Adrenal gland (tissue), 12 donors: ENCODE data around the gene ARHGAP31. TPM values are rescaled to one million over a fixed set of nuclear protein-coding genes. Genes with fewer than 3 reads are reported as not detected.
"Not testable (repeated sequence)": the region's sequence is repeated elsewhere in the genome, so short reads cannot be mapped to it uniquely, and the experiment has no call there.

Source experiments
- DNase-seq, 7 donors: peaks; one replicate each; pipeline ENCODE4 v3.0.0-alpha.2; 2019 to 2020
- H3K27ac ChIP-seq, 5 donors: fragments of 200-600 bp; sonication (generic) in 4 of 5; 1 replicate in 3 of 5; 2 replicates in 2 of 5; pipeline versions ENCODE4 v1.5.1 to v1.8.0; 2016 to 2020; ENCODE audit warnings: mild to moderate bottlenecking in 1 of 5
- H3K27me3 ChIP-seq: fragments of 200-600 bp; 2 replicates; pipeline ENCODE4 v1.8.0; 2021
- H3K36me3 ChIP-seq, 2 donors: fragments of 200-600 bp; replicated peaks in 1 of 2; 1 replicate in 1 of 2; 2 replicates in 1 of 2; pipeline versions ENCODE4 v1.5.1 to v1.8.0; 2018 to 2022
- H3K4me1 ChIP-seq, 2 donors: fragments of 200-600 bp; replicated peaks in 1 of 2; 1 replicate in 1 of 2; 2 replicates in 1 of 2; pipeline versions ENCODE4 v1.5.1 to v1.8.0; 2018 to 2021
- H3K4me3 ChIP-seq, 4 donors: fragments of 200-600 bp; sonication (generic) in 3 of 4; one replicate each; pipeline ENCODE4 v1.5.1; 2016 to 2018
- H3K9me3 ChIP-seq, 3 donors: fragments of 200-600 bp; sonication (generic) in 1 of 3; replicated peaks in 1 of 3; 1 replicate in 2 of 3; 2 replicates in 1 of 3; pipeline versions ENCODE4 v1.5.1 to v1.8.0; 2016 to 2021
- POLR2A ChIP-seq, 2 donors: fragments of 450-650 bp; IDR thresholded peaks; one replicate each; pipeline ENCODE4 v1.6.1; 2017; ENCODE audit warnings: antibody characterized with exemption in 2 of 2, mild to moderate bottlenecking in 2 of 2, moderate library complexity in 1 of 2
- WGBS, 4 donors: extraction: QIAGEN DNeasy Blood & Tissue Kit in 2 of 4; methylation state at CpG; one replicate each; pipeline versions ENCODE4 v1.1.5 to v1.1.7; 2013 to 2017; 5-methylcytosine and 5-hydroxymethylcytosine counted together
- intact Hi-C, 2 donors: fragments of 100-400 bp; cut with DNase I; formaldehyde crosslinking; loops; one replicate each; pipeline versions ENCODE4 v1.14.1 to v1.15.0; 2022 to 2023
- polyA plus RNA-seq, 3 donors: library from polyadenylated mRNA; stranded (reverse); fragments of 200-250 nt in 2 of 3; fragments of 350-450 nt in 1 of 3; fragmentation: Illumina TruSeq in 1 of 3; extraction: RNeasy Lipid Tissue Mini Kit (QIAGEN cat#74804) in 1 of 3; gene quantifications; one replicate each; pipeline ENCODE4 v1.2.3, GENCODE V29; 2013 to 2014
- total RNA-seq, 9 donors: library from RNA; depleted of rRNA in 4 of 9; stranded (reverse); fragments of >200 nt in 4 of 9; fragments of 120-200 nt in 1 of 9; fragmentation: NEBNext Ultra II Directional in 1 of 9; extraction: Animal tissue kit (Norgen Biotek cat#: 25700) in 1 of 9; gene quantifications; one replicate each; pipeline versions ENCODE4 v1.1.0 to v1.2.4, GENCODE V29; 2013 to 2023
- TF ChIP-seq, protein P1 (sequence below), 6 experiments: fragments of 450-650 bp in 4 of 6; fragments of 200-600 bp in 2 of 6; sonication (generic) in 1 of 6; IDR thresholded peaks; 1 replicate in 5 of 6; 2 replicates in 1 of 6; pipeline versions ENCODE4 v1.5.1 to v1.8.0; 2016 to 2021; ENCODE audit warnings: antibody characterized with exemption in 6 of 6, mild to moderate bottlenecking in 2 of 6, moderate library complexity in 1 of 6
- donor health status: healthy with polysubstance abuse.
- donor health status: Bipolar disorder and iron deficiency.
- donor health status: DM: yes; HTN: yes; CAD: no.
- donor health status: DM: no; HTN: no; CAD: no.
- donor health status: DM: no; HTN: no; CAD: no.
- donor health status: DM: yes; HTN: yes; CAD: no.

ARHGAP31 gene
- total and polyA plus RNA-seq, 12 donors = 2.9 to 21.8 (median 9.4) TPM

DNA sequence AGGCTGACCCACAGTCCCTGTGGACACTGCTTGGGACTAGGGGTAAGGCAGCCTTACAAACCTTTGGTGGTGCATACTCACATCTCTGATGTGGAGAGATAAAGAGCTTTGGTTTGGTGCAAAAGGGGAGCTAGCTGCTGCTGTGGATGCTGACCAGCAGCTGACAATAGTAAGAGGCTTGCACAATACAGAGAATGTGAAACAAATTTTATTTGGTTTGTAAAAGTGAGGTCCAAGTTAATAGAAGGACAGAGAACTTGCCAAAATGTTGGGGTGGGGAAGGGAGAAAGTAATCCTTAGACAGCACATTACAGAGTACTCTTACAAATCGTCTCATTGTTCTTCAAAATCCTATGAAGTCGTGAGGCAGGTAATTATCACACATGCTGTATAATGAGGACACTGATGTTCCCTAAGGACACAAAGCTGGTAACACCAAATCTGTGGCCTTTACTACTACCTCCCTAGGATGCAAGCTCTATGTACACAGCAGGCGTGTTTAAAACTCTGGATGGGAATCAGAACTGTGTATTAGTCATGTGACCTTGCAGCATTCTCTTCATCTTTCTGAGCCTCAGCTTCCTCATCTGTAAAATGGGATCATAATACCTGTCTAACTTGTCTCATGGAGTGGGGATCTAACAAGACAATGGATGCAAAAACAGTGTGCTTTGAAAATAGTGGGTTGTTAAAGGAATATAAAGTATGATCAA lies 21.6 kb downstream of the ARHGAP31 start:
- no peak overlapping the region for H3K27ac ChIP-seq
- H3K4me1 ChIP-seq = no peaks in the 10 kb centered on the region
- intact Hi-C loops = no loop called here
- TF ChIP-seq, protein P1, sequence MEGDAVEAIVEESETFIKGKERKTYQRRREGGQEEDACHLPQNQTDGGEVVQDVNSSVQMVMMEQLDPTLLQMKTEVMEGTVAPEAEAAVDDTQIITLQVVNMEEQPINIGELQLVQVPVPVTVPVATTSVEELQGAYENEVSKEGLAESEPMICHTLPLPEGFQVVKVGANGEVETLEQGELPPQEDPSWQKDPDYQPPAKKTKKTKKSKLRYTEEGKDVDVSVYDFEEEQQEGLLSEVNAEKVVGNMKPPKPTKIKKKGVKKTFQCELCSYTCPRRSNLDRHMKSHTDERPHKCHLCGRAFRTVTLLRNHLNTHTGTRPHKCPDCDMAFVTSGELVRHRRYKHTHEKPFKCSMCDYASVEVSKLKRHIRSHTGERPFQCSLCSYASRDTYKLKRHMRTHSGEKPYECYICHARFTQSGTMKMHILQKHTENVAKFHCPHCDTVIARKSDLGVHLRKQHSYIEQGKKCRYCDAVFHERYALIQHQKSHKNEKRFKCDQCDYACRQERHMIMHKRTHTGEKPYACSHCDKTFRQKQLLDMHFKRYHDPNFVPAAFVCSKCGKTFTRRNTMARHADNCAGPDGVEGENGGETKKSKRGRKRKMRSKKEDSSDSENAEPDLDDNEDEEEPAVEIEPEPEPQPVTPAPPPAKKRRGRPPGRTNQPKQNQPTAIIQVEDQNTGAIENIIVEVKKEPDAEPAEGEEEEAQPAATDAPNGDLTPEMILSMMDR (IDR thresholded peaks at IDR 0.05) = no peak
- no peak for TF ChIP-seq POLR2A (IDR thresholded peaks at IDR 0.05)
- no peaks in the 10 kb centered on the region for H3K9me3 ChIP-seq
- H3K36me3 ChIP-seq = no peaks in the 10 kb centered on the region
- no peak for DNase-seq
- H3K27me3 ChIP-seq = no peaks in the 10 kb centered on the region
- no peak overlapping the region for H3K4me3 ChIP-seq
- 74 to 80% (median 79%) methylated on average over 3 of the region's 3 CpGs for WGBS, 4 donors

DNA sequence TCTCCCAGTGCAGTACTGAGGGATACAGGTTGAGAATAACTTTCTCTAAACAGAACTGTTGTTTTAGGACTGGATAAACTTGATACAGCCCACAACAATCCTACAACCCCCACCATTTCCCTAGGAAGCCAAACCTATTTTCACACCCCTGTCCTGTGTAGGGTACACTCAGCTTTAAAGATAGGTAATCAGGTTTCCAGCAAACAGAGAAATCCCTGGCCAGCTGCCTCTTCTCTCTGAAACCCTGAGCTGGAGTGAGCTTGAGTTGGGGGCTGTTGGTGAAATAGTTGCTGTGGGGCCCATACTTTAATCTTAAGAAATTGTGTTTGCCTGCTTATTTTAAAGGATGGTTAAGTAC lies 22.1 kb downstream of the ARHGAP31 start:
- no peak for DNase-seq
- Histone ChIP-seq H3K9me3 (no peaks in the 10 kb centered on the region), H3K27me3 (no peaks in the 10 kb centered on the region), H3K27ac (no peak overlapping the region), H3K4me3 (no peak overlapping the region), H3K36me3 (no peaks in the 10 kb centered on the region), H3K4me1 (no peaks in the 10 kb centered on the region)
- TF ChIP-seq, protein P1 (IDR thresholded peaks at IDR 0.05) = no peak
- TF ChIP-seq POLR2A (IDR thresholded peaks at IDR 0.05) = no peak
- intact Hi-C loops = no loop called here

DNA sequence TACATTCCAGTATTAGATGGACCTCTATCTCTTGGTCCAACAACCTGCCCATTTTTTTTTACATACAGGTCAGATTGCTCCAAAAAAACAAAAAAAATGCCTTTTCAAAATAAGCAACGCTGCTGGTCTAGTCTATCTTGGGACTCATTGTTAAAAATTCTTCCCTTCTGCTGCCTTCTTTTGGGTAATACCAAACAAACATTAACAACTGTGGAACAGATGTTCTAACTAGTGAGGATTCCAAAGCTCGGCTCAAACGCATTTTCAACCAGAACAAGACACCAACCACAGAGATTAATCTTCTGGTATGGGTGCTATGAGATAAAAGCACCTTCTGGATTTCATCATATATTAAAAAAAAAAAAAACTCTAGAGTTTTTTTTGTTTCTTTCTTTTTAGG lies 24.7 kb downstream of the ARHGAP31 start:
- Histone ChIP-seq H3K4me1 (peaks cover 0 to 17% of the 10 kb centered on the region in 2 donors), H3K36me3 (no peaks in the 10 kb centered on the region), H3K27me3 (no peaks in the 10 kb centered on the region), H3K9me3 (no peaks in the 10 kb centered on the region), H3K4me3 (no peak overlapping the region), H3K27ac (no peak overlapping the region)
- TF ChIP-seq, protein P1 (IDR thresholded peaks at IDR 0.05) = no peak
- no peak for TF ChIP-seq POLR2A (IDR thresholded peaks at IDR 0.05)
- 62 to 84% (median 73%) methylated on average over 3 of the region's 3 CpGs for WGBS, 4 donors
- DNase-seq = no peak
- intact Hi-C loops = no loop called here

DNA sequence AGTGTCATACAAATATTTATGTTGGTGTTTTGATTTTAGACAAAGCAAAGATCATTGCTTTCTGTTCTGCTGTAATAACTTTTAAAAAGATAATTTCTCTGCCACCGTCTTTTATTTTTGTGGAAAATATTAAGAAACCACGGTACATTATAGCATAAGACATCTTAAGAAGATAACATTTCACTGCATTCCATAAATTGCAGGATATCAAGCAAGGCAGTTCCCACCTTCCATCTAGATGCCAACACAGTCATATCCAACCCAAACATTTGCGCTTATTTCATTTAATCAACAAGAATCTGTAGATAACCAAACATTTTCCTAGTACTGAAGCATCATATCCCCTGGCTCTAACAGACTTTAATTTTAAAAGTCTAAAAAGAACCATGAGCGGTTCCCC lies 25.1 kb downstream of the ARHGAP31 start:
- no peak for TF ChIP-seq POLR2A (IDR thresholded peaks at IDR 0.05)
- TF ChIP-seq, protein P1 (IDR thresholded peaks at IDR 0.05) = no peak
- H3K27ac ChIP-seq = no peak overlapping the region
- intact Hi-C loops = no loop called here
- no peak for DNase-seq
- no peaks in the 10 kb centered on the region for H3K36me3 ChIP-seq
- 88 to 93% (median 92%) methylated on average over 4 of the region's 4 CpGs for WGBS, 4 donors
- no peak overlapping the region for H3K4me3 ChIP-seq
- no peaks in the 10 kb centered on the region for H3K9me3 ChIP-seq
- no peaks in the 10 kb centered on the region for H3K27me3 ChIP-seq
- peaks cover 0 to 17% of the 10 kb centered on the region in 2 donors for H3K4me1 ChIP-seq

DNA sequence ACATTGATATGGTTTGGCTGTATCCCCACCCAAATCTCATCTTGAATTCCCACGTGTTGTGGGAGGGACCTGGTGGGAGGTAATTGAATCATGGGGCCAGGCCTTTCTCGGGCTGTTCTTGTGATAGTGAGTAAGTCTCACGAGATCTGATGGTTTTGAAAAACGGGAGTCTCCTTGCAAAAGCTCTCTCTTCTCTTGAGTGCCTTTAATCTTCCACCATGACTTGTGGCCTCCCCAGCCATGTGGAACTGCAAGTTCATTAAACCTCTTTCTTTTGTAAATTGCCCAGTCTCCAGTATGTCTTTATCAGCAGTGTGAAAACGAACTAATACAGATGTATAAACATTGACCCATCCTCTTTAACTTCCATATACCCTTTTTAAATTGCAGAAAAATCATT lies 26.6 kb downstream of the ARHGAP31 start:
- 82 to 87% (median 86%) methylated on average over 5 of the region's 5 CpGs for WGBS, 4 donors
- H3K4me3 ChIP-seq, H3K27ac ChIP-seq, intact Hi-C loops, DNase-seq, H3K36me3 ChIP-seq, H3K9me3 ChIP-seq, H3K27me3 ChIP-seq: not testable (repeated sequence)
- H3K4me1 ChIP-seq = peaks cover 0 to 17% of the 10 kb centered on the region in 2 donors
